CD4-positive, alpha-beta T cell treated with Interleukin-15 for 4 hours (primary cell): ENCODE data around the gene EDARADD.
"Not testable (repeated sequence)": the region's sequence is repeated elsewhere in the genome, so short reads cannot be mapped to it uniquely, and the experiment has no call there.

Experiments
- DNase-seq: peaks from one replicate; pipeline ENCODE4 v3.0.0-alpha.2; 2020; ENCODE audit warnings: low spot score

The EDARADD gene

DNA sequence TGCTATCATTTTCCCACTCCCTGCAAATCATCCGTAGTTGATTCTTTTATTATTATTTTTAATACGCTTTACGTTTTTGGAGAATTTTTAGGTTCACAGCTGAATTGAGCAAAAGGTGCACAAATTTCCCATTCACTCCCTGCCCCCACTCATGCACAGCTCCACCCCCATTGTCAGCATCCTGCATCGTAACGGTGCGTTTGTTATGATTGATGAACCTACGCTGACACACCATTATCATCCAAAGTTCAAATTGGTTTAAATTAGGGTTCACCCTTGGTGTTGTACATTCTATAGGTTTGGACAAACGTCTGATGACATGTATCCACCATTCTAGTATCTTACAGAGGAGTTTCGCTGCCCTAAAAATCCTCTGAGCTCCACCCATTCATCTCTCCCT is 44.5 kb downstream of the EDARADD start:
- DNase-seq = no peak

- DNase-seq = no peak
Observed at GRCh38 chr1:236440373-236440772, 46.3 kb downstream of the EDARADD start.

DNA sequence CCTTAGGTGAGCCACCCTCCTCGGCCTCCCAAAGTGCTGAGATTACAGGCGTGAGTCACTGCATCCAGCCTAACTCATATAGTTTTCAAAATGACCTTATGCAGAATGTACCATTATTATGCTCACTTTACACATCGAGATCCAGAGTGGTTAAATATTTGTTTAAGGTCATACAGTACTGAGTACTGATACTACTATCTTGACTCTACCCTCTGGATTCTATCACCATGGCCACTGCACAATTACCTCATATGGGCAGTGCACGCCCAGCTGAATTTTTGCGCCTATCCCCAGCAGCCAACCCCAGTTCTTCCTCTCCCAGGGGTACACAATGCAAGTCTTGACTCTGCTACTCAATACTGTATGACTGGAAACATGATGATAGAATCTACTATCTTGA is 56.7 kb downstream of the EDARADD start:
- DNase-seq = no peak

- DNase-seq = peak; percentile 62
Observed at GRCh38 chr1:236451796-236452373, 57.8 kb downstream of the EDARADD start.

DNA sequence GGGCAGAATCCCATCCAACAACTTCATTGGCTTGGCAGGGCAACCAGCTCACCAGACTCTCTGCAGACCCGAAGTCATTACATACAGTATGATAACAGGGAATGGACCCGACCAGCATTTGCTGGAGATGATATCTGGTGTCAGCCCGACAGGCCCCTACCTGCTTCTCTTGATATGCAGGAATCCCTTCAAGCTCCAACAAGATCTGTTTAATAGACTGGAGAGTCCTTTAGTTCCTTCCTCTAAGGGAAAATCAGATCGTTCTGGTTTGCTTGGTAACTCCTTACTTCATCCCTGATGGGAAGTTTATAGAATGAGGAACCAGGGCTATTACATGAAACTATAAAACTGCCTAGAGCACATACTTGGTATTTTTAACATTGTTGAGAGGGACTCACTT is 61.2 kb downstream of the EDARADD start:
- DNase-seq = no peak

DNA sequence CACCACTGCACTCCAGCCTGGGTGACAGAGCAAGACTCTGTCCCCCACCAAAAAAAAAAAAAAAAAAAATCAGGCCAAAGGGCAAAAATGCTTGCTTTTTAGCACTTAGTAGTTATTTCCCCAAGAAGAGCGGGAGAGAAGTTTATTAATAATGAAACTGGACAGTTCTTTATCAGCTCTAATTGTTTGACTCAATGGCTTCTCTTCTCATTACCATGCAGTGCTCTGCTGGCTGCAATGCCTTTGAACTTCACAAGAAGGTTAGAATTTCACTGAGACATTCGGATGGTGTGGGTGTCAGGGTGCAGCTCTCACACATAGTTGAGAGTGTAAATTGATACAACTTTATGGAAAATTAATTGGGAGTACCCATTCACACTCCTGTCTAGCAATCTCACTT is 63.7 kb downstream of the EDARADD start:
- no peak for DNase-seq

GRCh38 chr1:236458996-236459395 is 64.9 kb downstream of the EDARADD start:
- no peak for DNase-seq

DNA sequence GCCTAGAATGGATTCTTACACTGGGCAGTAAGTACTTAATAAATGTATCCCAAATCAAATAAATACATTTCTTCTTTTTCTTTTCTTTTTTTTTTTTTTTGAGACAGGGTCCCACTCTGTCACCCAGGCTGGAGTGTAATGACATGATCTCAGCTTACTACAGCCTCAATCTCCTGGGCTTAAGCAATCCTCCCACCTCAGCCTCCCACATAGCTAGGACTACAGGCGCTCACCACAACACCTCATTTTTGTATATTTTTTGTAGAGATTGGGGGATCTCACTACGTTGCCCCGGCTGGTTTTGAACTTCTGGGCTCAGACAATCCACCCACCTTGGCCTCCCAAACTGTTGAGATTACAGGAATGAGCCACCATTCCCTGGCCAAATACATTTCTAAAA is 66.0 kb downstream of the EDARADD start:
- no peak for DNase-seq

DNA sequence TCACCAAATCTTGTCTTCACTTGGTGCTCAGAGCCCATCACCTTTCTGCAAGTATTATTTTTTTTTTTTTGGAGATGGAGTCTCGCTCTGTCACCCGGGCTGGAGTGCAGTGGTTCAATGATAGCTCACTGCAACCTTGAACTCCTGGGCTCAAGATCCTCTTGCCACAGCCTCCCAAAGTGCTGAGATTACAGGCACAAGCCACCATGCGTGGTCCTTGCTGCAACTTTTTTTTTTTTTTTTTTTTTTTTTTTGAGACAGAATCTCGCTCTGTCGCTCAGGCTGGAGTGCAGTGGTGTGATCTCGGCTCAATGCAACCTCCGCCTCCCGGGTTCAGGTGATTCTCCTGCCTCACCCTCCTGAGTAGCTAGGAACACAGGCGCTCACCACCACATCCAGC is 70.1 kb downstream of the EDARADD start:
- DNase-seq = not testable (repeated sequence)

DNA sequence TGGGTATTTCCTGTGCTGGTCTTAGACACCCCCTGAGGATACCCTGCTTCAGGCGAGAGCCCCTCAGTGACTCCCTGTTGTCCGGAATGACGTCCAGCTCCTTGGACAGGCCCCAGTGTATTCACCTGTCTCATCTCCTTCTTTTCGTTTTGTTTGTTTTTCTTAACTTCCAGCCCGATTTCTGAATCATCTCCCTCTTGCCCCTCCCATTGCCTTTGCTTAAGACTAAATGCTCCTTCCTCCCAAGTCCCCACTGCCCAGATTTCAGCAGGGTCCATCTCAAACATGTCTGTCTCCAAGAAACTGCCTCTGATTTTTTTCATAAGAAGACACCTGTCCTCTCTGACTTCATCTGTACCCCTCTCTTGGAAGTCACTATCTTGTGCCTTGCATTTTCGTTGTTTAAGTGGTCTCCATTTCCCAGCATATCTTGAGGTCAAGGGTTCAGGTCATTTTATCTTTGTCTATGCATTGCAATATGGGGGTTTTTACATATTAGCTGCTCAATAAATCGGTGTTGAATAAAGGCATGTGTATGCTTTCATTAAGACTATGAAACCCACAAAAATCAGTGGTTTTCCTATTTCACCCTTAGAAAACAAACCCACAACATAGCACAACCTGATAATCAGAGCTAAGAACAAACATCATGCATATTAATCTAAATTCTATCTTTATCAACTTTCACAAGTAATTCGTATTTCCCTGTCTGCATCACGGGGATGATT is 71.3 kb downstream of the EDARADD start:
- no peak for DNase-seq

DNA sequence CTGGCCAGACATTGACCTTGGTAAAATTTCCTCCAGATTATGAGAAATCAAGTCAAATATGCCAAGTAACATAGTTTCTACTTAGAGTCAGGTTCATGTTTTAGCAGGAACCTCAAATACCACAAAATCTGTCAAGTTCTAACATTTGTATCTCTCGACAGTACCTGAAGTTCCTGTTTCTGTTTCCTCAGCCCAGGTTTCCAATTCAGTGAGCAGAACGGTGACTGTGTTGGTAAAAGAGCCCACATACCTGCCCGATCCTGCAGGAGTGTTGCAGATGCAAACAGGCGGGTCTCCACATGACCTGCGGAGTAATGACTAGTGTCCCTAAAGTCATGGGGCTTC is 71.8 kb downstream of the EDARADD start:
- peak; percentile 6 for DNase-seq

- DNase-seq = no peak
Observed at GRCh38 chr1:236467327-236467641, 73.2 kb downstream of the EDARADD start.

DNA sequence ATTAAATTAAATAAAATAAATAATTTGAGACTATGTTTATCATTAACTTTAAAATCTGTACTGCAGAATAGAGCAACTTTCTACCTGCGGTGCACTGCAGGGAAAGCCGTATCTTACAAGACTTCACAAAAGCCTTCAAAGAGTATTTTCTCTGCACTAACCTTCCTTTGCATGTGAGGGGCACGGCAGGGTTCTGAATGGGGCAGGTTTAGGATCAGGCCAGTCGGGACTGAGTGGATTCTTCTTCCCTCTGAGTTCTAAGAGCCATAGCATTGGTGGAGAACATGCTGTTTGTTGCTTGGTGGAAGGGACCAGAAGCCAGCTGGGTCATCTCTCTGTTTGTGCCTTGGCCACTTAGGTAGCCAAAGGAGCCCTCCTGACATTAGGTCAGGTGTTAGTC is 74.5 kb downstream of the EDARADD start:
- no peak for DNase-seq

DNA sequence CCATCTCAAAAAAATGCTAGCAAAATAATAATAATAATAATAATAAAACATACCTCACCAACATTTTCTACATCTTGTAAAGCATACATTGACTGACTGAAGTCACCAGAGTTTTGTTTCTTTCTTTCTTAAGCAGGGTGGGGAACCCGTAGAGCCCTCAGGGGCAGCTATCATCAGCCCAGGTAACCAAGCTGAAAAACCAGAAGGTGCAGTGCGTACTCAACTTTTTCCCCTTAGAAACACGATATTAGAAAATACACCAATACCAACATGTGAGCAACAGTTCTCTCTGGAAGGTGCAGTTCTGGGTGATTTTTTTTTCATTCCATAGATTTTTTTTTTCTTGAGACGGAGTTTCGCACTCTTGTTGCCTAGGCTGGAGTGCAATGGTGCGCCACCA is 75.4 kb downstream of the EDARADD start:
- DNase-seq = no peak

GRCh38 chr1:236471096-236471495 is 77.0 kb downstream of the EDARADD start:
- no peak for DNase-seq

- no peak for DNase-seq
Observed at GRCh38 chr1:236471653-236472052, 77.6 kb downstream of the EDARADD start.

DNA sequence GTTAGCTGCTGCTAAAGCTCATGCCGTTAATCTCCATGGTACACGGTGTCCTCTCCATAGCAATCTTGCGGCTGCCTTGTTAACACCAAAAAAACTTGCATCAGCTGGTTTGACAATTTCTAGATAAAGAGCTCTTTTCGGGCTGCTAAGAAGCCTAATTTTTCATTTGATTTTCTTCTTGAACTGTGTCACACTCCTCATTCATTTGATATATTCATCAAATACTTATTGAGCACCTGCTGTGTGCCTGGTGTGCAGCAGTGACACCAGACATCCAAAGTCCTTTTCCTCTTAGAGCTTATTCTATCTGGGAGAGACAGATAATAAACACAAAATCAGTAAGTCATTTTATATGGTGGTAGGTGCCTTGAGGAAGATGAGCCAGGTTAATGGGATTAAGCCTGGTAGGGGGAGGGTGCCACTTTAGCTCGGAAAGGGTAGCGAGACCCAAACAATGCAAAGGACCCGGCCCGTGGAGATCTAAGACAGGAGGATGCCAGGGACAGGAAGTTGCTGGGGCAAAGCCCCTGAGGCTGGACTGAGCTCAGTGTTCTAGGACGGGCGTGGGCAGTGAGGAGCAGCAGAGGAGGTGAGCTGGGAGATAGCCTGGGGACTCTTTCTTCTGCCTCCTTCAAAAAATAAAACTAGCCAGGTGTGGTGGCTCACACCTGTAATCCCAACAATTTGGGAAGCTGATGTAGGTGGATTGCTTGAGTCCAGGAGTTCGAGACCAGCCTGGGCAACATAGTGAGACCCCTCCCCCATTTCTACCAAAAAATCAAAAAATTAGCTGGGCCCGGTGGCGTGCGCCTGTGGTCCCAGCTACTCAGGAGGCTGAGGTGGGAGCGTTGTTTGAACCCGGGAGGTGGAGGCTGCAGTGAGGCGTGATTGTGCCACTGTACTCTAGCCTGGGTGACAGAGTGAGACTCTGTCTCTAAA is 79.0 kb downstream of the EDARADD start:
- no peak for DNase-seq

GRCh38 chr1:236476019-236476418 is 81.9 kb downstream of the EDARADD start:
- no peak for DNase-seq

DNA sequence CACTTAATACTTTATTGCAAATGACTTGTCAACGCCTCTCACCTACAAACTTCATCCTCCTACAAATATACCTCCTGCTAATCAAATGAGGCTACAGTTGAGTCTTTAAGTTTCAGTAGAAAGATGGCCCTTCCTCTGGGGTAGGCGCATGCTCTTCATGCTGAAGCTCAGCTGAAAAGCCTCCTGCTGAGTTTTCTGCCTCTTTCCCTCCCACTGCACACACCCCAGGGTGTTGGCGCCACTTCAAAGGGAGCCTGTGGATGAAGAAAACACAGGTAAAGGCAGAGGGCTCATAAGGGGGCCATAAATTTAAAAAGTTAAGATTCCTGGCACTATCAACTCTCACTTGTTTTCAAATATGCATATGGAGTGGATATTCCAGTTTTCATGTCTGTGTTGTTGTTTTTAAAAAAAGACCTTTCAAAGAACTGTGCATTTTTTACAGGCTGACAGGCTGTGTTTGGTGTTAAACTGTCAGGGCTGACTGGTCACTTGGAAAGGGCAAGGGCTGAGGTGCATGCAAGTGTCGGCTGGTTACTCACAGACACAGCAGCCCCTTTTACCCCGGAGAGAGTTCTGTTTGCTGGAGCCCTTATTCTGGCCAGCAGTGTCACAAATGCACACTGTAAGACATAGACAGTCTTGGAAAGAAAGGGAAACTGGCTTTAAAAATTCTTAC is 86.8 kb downstream of the EDARADD start:
- no peak for DNase-seq

DNA sequence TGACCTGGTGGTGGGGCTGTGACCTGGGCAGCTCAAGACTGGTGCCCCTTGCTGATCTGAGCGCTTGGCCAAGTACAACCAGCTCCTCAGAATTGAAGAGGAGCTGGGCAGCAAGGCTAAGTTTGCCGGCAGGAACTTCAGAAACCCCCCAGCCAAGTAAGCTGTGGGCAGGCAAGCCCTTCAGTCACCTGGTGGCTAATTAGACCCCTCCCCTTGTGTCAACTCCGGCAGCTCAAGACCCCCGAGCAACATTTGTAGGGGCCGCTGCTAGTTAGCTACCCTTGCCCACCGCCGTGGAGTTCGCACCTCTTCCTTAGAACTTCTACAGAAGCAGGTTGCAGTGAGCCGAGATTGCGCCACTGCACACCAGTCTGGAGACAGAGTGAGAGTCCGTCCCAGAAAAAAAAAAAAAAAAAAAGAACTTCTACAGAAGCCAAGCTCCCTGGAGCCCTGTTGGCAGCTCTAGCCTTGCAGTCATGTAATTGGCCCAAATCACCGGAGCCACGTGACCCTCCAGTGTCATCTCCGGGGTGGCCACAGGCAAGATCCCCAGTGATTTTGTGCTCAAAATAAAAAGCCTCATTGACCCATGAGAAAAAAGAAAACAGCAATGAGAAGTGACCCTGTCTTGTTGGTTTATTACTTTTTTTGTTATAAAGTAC is 90.4 kb downstream of the EDARADD start:
- DNase-seq = no peak

DNA sequence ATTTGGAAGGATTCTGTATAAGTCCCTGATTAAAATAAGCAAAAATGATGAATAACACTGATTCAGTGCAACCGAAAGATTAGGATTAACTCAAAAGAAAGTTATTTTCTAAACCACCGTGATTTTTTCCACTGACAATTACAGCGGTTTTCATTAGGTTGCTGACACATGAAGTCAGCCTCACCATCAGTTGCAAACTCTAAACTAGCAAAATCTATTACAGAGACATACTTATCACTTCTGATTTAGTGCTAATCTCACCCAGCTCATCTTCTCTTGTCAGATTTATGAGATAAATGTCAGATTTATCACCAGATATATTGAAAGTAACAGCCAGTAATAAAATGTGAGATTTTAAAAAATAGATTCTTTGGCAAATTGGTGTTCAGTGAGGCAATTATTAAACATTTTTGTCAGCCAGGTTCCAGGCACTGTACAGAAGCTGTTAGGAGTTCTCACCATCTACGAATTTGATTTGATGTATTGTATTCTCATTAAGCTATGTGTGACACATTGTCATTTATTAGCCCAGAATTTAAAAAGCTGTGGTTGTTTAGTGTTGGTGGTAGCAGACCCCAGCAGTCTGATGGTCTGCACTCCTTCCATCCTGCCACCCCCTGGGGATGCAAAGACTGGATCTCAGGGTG is 92.4 kb downstream of the EDARADD start:
- no peak for DNase-seq

GRCh38 chr1:236489161-236489560 is 95.1 kb downstream of the EDARADD start:
- not testable (repeated sequence) for DNase-seq
